ENCODE results near the gene RORB. TPM values are rescaled to one million over a fixed set of nuclear protein-coding genes. Genes with fewer than 3 reads are reported as not detected.

Gene RORB
- total and polyA plus RNA-seq, 4 donors, result 0.01 to 0.05 TPM; not detected in 2

GRCh38 chr9:74499770-74500583 lies 2.8 kb downstream of the RORB start:
- Histone ChIP-seq H3K9me3 (ENCODE audit: control insufficient read depth in 4 of 4, low read length in 3 of 4) (no peaks in the 10 kb centered on the region), H3K4me3 (ENCODE audit: low read depth in 1 of 3, low read length in 3 of 3) (peak overlapping the region in 1 of 3 donors; percentile 5), H3K27me3 (ENCODE audit: control insufficient read depth in 4 of 4, insufficient read depth in 4 of 4, low read length in 3 of 4) (peaks cover 2 to 14% (median 6%) of the 10 kb centered on the region in 4 donors), H3K36me3 (ENCODE audit: control insufficient read depth in 4 of 4, insufficient read depth in 3 of 4, low read depth in 1 of 4, low read length in 3 of 4) (no peaks in the 10 kb centered on the region), H3K27ac (ENCODE audit: low read depth in 1 of 2, low read length in 2 of 2) (no peak overlapping the region), H3K4me1 (ENCODE audit: control insufficient read depth in 4 of 4, insufficient read depth in 4 of 4, low read length in 3 of 4) (peaks cover 10 to 43% (median 39%) of the 10 kb centered on the region in 4 donors), H3K9ac (ENCODE audit: low read depth in 1 of 2, low read length in 2 of 2) (no peak overlapping the region)
- no peak for TF ChIP-seq FOXA2 (IDR thresholded peaks at IDR 0.05)
- TF ChIP-seq SP1 (IDR thresholded peaks at IDR 0.05), result no peak
- TF ChIP-seq EGR1 (IDR thresholded peaks at IDR 0.05; ENCODE audit: low read depth in 2 of 2), result no peak
- TF ChIP-seq JUND (IDR thresholded peaks at IDR 0.05), result no peak
- TF ChIP-seq RXRA (IDR thresholded peaks at IDR 0.05), result no peak
- TF ChIP-seq REST (IDR thresholded peaks at IDR 0.05), result no peak
- TF ChIP-seq, protein P1, sequence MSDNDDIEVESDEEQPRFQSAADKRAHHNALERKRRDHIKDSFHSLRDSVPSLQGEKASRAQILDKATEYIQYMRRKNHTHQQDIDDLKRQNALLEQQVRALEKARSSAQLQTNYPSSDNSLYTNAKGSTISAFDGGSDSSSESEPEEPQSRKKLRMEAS (IDR thresholded peaks at IDR 0.05), result no peak
- no peak for TF ChIP-seq TAF1 (conservative IDR thresholded peaks at IDR 0.05)
- no peak for TF ChIP-seq ATF3 (IDR thresholded peaks at IDR 0.05)
- TF ChIP-seq YY1 (IDR thresholded peaks at IDR 0.05), result no peak
- TF ChIP-seq CTCF (IDR thresholded peaks at IDR 0.05; ENCODE audit: low read depth, low read length, missing input control), result no peak
- no peak for TF ChIP-seq NR2F2 (IDR thresholded peaks at IDR 0.05)
- no peak for TF ChIP-seq HNF4A (conservative IDR thresholded peaks at IDR 0.05)
- TF ChIP-seq FOXA1 (IDR thresholded peaks at IDR 0.05), result no peak
- DNase-seq (ENCODE audit: low spot score), result no peak
- WGBS, result 6% methylated on average over 32 of the region's 32 CpGs

- H3K9me3 ChIP-seq (ENCODE audit: control insufficient read depth in 4 of 4, low read length in 3 of 4), result no peaks in the 10 kb centered on the region
- H3K4me3 ChIP-seq (ENCODE audit: low read depth in 1 of 3, low read length in 3 of 3), result peak overlapping the region in 1 of 3 donors; percentile 5
- H3K9ac ChIP-seq (ENCODE audit: low read depth in 1 of 2, low read length in 2 of 2), result no peak overlapping the region
- no peak for DNase-seq (ENCODE audit: low spot score)
- no peaks in the 10 kb centered on the region for H3K36me3 ChIP-seq (ENCODE audit: control insufficient read depth in 4 of 4, insufficient read depth in 3 of 4, low read depth in 1 of 4, low read length in 3 of 4)
- peaks cover 2 to 14% (median 6%) of the 10 kb centered on the region in 4 donors for H3K27me3 ChIP-seq (ENCODE audit: control insufficient read depth in 4 of 4, insufficient read depth in 4 of 4, low read length in 3 of 4)
- WGBS, result 7% methylated on average over 14 of the region's 14 CpGs
- H3K4me1 ChIP-seq (ENCODE audit: control insufficient read depth in 4 of 4, insufficient read depth in 4 of 4, low read length in 3 of 4), result peaks cover 10 to 43% (median 39%) of the 10 kb centered on the region in 4 donors
- H3K27ac ChIP-seq (ENCODE audit: low read depth in 1 of 2, low read length in 2 of 2), result no peak overlapping the region
- no peak for TF ChIP-seq ATF3 (IDR thresholded peaks at IDR 0.05)
- no peak for TF ChIP-seq NR2F2 (IDR thresholded peaks at IDR 0.05)
- TF ChIP-seq GABPA (IDR thresholded peaks at IDR 0.05 in 1 of 2, conservative IDR thresholded peaks at IDR 0.05 in 1 of 2), result no peak
These were observed 3.4 kb downstream of the RORB start for GRCh38 chr9:74500584-74500924.

Measured in liver (tissue), 9 donors.